ENCODE measurements around the gene PFDN4. TPM values are rescaled to one million over a fixed set of nuclear protein-coding genes. Genes with fewer than 3 reads are reported as not detected.

PFDN4 gene
- total RNA-seq, 3 donors from 2014 or later, result 41.0 to 57.7 (median 52.1) TPM

DNA sequence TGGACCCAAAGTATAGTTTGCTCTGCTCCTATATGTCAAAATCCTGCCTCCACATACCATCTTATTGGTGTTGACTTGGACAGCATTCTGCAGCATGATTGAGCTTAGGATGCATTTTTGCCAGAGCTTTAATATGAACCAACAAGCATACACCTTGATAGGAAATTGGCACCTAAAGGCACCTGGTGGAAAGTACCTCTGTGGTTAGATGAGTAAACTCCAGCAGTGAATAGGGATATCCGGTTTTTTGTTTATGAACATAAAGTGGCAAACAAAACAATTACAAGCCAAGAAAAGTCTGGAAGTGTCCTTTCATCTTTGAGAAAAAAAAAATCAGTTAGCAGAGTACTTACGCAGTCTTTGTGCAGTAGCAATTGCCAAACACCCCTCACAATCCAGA, 27.9 kb upstream of the PFDN4 start:
- no peak overlapping the region for H3K27ac ChIP-seq
- no peaks in the 10 kb centered on the region for H3K36me3 ChIP-seq
- no peaks in the 10 kb centered on the region for H3K9me3 ChIP-seq
- no peaks in the 10 kb centered on the region for H3K4me1 ChIP-seq
- H3K4me3 ChIP-seq, result no peak overlapping the region
- peaks cover 0 to 3% of the 10 kb centered on the region in 2 donors for H3K27me3 ChIP-seq
- DNase-seq (ENCODE audit: low spot score in 2 of 2), result no peak
- intact Hi-C loops (cut with DNase I; ENCODE audit: low total_unique reads), result no loop called here
- TF ChIP-seq, protein P1, sequence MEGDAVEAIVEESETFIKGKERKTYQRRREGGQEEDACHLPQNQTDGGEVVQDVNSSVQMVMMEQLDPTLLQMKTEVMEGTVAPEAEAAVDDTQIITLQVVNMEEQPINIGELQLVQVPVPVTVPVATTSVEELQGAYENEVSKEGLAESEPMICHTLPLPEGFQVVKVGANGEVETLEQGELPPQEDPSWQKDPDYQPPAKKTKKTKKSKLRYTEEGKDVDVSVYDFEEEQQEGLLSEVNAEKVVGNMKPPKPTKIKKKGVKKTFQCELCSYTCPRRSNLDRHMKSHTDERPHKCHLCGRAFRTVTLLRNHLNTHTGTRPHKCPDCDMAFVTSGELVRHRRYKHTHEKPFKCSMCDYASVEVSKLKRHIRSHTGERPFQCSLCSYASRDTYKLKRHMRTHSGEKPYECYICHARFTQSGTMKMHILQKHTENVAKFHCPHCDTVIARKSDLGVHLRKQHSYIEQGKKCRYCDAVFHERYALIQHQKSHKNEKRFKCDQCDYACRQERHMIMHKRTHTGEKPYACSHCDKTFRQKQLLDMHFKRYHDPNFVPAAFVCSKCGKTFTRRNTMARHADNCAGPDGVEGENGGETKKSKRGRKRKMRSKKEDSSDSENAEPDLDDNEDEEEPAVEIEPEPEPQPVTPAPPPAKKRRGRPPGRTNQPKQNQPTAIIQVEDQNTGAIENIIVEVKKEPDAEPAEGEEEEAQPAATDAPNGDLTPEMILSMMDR (IDR thresholded peaks at IDR 0.05), result no peak
- no peak for TF ChIP-seq POLR2A (IDR thresholded peaks at IDR 0.05)

DNA sequence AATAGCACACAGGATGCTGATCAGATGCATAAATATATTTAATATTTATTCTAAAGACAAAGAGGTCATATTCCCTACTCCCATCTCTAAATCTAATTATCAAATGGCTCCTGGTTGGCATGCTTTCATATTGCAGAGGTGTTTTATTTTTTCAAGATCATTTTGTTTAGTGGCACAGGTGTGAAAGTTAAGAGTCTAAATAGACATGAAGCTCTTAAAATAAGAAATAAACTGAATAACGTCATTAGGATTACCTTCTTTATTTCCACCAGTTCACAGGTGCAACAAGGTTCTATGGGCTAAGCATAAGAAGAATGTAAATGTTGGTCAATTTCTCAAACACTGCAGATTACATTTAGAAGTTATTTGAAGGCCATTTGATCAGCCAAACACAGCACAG, 27.0 kb upstream of the PFDN4 start:
- no peaks in the 10 kb centered on the region for H3K27me3 ChIP-seq
- H3K9me3 ChIP-seq, result no peaks in the 10 kb centered on the region
- DNase-seq (ENCODE audit: low spot score in 2 of 2), result no peak
- no peaks in the 10 kb centered on the region for H3K36me3 ChIP-seq
- no peak overlapping the region for H3K4me3 ChIP-seq
- no peaks in the 10 kb centered on the region for H3K4me1 ChIP-seq
- intact Hi-C loops (cut with DNase I; ENCODE audit: low total_unique reads), result no loop called here
- TF ChIP-seq, protein P1 (IDR thresholded peaks at IDR 0.05), result no peak
- TF ChIP-seq POLR2AphosphoS5 (IDR thresholded peaks at IDR 0.05), result no peak
- TF ChIP-seq POLR2A (IDR thresholded peaks at IDR 0.05), result no peak
- H3K27ac ChIP-seq, result no peak overlapping the region

DNA sequence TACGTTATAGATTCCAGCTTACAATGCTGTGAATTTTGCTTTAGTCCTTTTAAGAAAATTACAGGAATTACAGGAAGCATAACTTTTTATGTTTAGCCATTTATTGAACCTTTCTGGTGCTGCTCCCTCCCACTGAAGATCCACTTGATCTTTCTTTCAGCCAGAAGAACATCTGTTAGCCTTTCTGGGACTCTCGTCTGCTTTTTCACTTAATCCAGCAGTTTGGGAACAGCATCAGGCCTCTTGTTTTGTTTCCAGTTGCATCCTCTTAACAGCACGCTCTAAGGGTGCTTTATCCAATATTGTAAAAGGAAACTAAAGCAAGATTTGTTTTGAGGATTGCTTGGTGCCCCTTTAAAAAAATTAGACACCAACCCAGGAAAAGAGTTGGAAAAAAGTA, 23.8 kb upstream of the PFDN4 start:
- Histone ChIP-seq H3K4me3 (no peak overlapping the region), H3K9me3 (no peaks in the 10 kb centered on the region), H3K27ac (no peak overlapping the region), H3K36me3 (no peaks in the 10 kb centered on the region), H3K4me1 (no peaks in the 10 kb centered on the region), H3K27me3 (no peaks in the 10 kb centered on the region)
- TF ChIP-seq POLR2A (IDR thresholded peaks at IDR 0.05), result no peak
- TF ChIP-seq, protein P1 (IDR thresholded peaks at IDR 0.05), result no peak
- TF ChIP-seq POLR2AphosphoS5 (IDR thresholded peaks at IDR 0.05), result no peak
- intact Hi-C loops (cut with DNase I; ENCODE audit: low total_unique reads), result no loop called here
- no peak for DNase-seq (ENCODE audit: low spot score in 2 of 2)

DNA sequence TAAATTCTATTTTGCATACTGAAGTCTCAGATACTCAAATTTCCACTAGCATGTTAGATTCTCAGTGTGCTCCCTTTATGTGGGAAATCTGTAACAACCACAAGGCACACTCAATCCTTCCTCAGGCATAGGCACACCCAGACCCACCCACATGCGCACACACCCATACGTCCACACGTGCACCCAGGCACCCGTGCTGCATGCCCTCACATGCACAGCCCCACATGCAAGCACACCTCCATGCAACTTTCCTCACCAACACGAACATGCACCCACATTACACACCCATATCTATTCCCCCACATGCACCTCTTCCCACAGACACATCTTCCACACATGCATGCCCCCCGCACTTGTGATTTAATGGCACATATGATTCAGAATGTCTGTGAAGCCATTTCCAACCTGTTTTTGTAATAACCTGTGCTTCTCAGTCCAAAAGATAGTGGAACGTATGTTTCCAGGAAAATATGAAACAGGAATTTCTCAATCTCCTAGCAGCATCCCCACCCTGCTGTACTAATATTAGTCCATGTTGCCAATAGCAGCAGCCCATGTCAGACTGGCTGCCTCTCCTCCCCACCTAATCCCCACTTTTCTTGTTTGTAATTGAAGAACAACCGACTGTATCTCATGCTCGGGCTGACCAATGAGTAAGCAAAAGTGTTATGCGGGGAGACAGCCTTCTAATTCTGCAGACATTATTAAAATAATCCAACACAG, 22.8 kb upstream of the PFDN4 start:
- DNase-seq (ENCODE audit: low spot score in 2 of 2), result no peak
- Histone ChIP-seq H3K4me1 (no peaks in the 10 kb centered on the region), H3K9me3 (no peaks in the 10 kb centered on the region), H3K4me3 (no peak overlapping the region), H3K27ac (no peak overlapping the region), H3K36me3 (no peaks in the 10 kb centered on the region), H3K27me3 (no peaks in the 10 kb centered on the region)
- TF ChIP-seq, protein P1 (IDR thresholded peaks at IDR 0.05), result no peak
- TF ChIP-seq POLR2A (IDR thresholded peaks at IDR 0.05), result no peak
- no peak for TF ChIP-seq POLR2AphosphoS5 (IDR thresholded peaks at IDR 0.05)
- intact Hi-C loops (cut with DNase I; ENCODE audit: low total_unique reads), result no loop called here

DNA sequence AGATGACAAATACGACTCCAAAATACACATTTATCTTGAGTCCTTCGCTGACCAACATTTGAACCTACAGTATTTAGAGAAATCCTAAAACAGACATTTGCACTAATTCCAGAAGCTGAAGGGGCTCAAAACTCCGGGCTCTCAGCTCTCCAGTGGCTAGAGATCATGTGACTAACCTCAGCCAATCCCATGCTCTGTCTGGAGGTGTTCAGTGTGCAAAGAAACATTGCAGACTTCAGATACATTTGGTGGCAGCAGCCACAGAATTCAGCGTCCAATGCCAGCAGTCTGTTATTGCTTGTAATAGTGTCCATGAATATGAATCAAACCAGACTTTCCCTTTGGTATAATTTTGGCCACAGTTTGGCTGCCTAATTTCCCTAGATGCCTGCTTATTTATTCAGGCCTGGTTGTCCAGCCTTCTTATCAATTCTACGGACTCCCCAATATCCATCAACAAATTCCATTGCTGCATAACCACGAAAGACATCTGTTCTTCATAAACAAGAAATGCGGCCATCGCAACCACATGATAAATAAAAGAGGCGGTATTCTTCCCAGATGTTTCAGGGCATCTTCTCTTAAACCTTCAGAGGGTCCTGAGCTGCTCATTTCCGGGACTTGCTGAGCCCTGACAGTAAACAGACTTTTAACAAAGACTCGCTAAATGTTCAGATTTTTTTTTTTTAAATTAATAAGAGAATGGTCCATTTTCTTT, 19.6 kb upstream of the PFDN4 start:
- Histone ChIP-seq H3K4me1 (no peaks in the 10 kb centered on the region), H3K9me3 (no peaks in the 10 kb centered on the region), H3K36me3 (no peaks in the 10 kb centered on the region), H3K27ac (no peak overlapping the region), H3K4me3 (no peak overlapping the region), H3K27me3 (no peaks in the 10 kb centered on the region)
- intact Hi-C loops (cut with DNase I; ENCODE audit: low total_unique reads), result no loop called here
- no peak for TF ChIP-seq POLR2AphosphoS5 (IDR thresholded peaks at IDR 0.05)
- no peak for TF ChIP-seq POLR2A (IDR thresholded peaks at IDR 0.05)
- TF ChIP-seq, protein P1 (IDR thresholded peaks at IDR 0.05), result no peak
- DNase-seq (ENCODE audit: low spot score in 2 of 2), result no peak

Measured in breast epithelium (tissue), 4 donors.